Transverse colon (tissue), 4 donors: ENCODE data around the gene ABCA1.

Experiments used
- POLR2AphosphoS5 ChIP-seq, 3 donors: sonication (generic); formaldehyde crosslinking; IDR thresholded peaks; one replicate each; pipeline ENCODE4 v1.6.1; 2016; ENCODE audit warnings: antibody characterized with exemption in 3 of 3
- TF ChIP-seq, protein P1 (sequence below), 5 experiments: fragments of 200-600 bp in 3 of 5; fragments of 450-650 bp in 2 of 5; sonication (generic) in 3 of 5; IDR thresholded peaks; 1 replicate in 2 of 5; 2 replicates in 3 of 5; pipeline ENCODE4 v1.5.1; 2016 to 2017; ENCODE audit warnings: antibody characterized with exemption in 5 of 5, inconsistent platforms in 3 of 5, mild to moderate bottlenecking in 2 of 5, moderate library complexity in 1 of 5

DNA sequence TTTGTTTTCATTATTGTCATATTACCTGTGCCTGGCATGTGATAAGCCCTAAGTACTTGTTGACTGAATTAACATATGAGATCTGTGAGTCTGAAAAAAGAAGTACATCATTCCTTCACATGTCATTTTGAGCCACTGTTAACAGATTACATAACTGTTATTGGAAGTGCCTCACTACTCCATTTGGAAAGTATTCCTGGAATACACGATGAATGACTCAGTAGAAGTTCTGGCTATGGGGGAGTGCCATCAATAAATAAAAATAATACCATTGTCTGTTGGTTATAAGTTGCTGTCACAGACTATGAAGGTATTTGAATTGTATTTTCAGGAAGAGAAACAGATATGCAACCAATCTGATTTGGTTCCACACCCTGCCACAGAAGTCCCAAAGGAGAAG, 151.2 kb downstream of the ABCA1 start:
- TF ChIP-seq, protein P1, sequence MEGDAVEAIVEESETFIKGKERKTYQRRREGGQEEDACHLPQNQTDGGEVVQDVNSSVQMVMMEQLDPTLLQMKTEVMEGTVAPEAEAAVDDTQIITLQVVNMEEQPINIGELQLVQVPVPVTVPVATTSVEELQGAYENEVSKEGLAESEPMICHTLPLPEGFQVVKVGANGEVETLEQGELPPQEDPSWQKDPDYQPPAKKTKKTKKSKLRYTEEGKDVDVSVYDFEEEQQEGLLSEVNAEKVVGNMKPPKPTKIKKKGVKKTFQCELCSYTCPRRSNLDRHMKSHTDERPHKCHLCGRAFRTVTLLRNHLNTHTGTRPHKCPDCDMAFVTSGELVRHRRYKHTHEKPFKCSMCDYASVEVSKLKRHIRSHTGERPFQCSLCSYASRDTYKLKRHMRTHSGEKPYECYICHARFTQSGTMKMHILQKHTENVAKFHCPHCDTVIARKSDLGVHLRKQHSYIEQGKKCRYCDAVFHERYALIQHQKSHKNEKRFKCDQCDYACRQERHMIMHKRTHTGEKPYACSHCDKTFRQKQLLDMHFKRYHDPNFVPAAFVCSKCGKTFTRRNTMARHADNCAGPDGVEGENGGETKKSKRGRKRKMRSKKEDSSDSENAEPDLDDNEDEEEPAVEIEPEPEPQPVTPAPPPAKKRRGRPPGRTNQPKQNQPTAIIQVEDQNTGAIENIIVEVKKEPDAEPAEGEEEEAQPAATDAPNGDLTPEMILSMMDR (IDR thresholded peaks at IDR 0.05): no peak
- no peak for TF ChIP-seq POLR2AphosphoS5 (IDR thresholded peaks at IDR 0.05)
